ENCODE data around the gene ENDOU.
A peak's percentile ranks its signal among the peaks of the same experiment; 100 is the strongest.

Gene ENDOU

GRCh38 chr12:47743311-47743860 is 18.1 kb upstream of the ENDOU start:
- no peak for DNase-seq (ENCODE audit: low read depth in 2 of 2)

- peak; percentile 67 to 74 for DNase-seq (ENCODE audit: low read depth in 2 of 2)
Measured at GRCh38 chr12:47742253-47742825, 17.0 kb upstream of the ENDOU start.

GRCh38 chr12:47741340-47741703 is 16.0 kb upstream of the ENDOU start:
- no peak for DNase-seq (ENCODE audit: low read depth in 2 of 2)

- DNase-seq (ENCODE audit: low read depth in 2 of 2): no peak
Measured at GRCh38 chr12:47740606-47741339, 15.5 kb upstream of the ENDOU start.

- no peak for DNase-seq (ENCODE audit: low read depth in 2 of 2)
Measured at GRCh38 chr12:47739979-47740378, 14.7 kb upstream of the ENDOU start.

DNA sequence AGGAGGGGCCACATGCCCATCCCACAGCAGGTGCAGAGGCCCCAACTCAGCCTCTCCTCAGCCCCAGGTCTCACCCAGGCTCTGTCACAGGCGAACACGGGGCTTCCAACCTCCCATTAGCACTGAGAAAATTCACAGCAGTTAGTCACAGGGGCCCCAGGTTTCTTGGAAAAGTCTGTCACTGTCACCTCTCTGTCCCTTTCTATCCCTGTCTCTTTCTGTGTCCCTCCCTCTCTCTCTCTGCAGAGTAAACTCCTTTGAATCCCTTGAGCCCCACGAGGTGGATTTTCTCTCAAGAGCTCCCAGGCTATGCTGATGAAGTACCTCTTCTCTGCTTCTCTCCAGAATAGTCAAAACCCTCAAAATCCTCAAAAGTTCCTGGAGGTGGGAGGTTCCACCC is 14.0 kb upstream of the ENDOU start:
- no peak for DNase-seq (ENCODE audit: low read depth in 2 of 2)

- no peak for DNase-seq (ENCODE audit: low read depth in 2 of 2)
Measured at GRCh38 chr12:47737936-47738594, 12.8 kb upstream of the ENDOU start.

DNA sequence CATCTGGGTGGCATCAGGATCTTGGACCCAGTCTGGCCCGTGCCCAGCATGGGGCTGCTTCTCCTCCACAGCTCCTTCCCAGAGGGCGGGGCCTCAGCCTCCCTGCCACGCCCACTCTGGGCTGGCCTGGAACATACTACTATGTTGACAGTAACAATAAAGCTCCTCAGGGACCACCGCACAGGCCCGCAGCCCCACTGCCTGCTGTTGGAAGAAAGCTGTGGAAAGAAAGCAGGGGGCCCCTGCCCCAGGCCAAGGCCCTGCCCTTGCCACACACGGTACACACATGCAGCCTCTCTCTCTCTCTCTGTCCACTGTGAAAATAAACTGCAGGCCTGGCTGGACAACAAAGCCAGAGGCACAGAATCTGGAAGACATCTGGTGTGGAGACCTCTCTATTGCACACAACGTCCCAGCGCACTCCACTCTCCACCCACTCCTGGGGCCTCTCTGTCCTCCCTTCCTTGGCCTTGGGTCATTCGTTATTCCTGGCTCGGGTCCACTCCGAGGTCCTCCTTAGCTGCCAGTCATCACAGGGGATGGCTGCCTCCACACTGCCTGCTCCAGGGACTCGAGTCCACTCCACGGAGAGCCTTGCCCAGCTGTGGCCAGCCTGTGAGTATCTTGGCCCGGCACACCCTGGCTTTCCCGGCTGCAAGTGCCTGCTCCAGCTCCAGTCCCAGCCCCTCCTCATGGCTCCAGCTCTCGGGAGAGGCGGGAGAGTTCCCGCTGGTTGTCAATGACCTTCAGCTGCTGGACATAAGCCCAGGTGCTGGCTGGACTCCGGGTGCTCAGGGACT is 11.8 kb upstream of the ENDOU start:
- DNase-seq (ENCODE audit: low read depth in 2 of 2): no peak

- DNase-seq (ENCODE audit: low read depth in 2 of 2): no peak
Measured at GRCh38 chr12:47736216-47736615, 10.9 kb upstream of the ENDOU start.

GRCh38 chr12:47735649-47736048 is 10.4 kb upstream of the ENDOU start:
- DNase-seq (ENCODE audit: low read depth in 2 of 2): no peak

DNA sequence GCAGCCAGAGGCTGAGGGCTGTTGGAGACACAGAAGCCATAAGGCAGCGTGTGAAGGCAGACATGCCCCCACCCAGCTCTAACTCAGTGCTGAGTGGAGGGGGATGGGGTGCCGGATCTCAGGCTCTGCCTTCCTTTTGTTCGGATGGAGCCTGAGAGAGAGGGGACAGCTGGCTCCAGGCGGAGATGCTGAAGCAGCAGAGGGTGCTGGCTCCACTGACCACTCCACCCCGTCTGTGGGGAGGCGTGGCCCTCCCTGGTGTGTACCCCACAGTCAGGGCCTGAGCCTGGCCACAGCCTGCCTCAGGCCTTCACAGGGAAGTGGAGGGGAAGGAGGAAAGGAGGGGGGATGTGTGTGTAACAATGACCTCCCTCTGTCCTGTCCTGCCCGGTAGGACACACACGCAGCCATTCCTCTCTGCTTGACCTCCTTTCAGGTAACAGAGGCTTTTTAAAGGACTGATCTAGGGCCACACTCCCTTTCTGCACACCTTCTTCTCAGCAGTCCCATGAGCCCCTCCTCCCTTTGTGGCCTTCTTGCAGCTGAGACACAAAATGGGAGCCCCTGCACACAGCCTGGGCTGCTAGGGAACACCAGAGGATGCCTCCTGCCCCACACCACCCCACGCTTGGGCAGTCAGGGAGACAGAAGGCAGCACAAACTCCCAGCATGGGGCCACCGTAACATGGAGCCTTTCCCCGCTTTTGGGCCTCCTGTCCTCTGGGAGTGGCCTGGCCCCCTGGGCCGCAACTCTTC is 9.6 kb upstream of the ENDOU start:
- no peak for DNase-seq (ENCODE audit: low read depth in 2 of 2)

DNA sequence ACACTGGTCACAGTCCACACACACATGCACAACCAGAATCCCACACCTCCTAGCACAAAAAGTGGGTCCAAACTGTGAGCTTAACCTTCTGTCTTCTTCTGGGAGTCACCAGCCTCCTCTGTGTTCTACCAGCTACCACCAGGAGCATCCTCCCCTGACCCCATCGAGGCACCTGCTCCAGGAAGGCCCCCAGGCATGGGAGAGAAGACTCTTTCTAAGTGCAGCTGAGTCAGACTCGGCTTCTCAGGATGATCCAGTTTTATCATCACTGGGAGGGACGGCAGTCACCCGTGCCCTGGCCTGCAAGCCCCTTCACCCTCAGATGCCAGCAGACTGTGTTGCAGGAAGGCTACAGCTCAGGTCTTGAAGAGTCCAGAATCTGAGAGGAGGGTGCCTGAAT is 7.9 kb upstream of the ENDOU start:
- no peak for DNase-seq (ENCODE audit: low read depth in 2 of 2)

- no peak for DNase-seq (ENCODE audit: low read depth in 2 of 2)
Measured at GRCh38 chr12:47732504-47732903, 7.2 kb upstream of the ENDOU start.

DNA sequence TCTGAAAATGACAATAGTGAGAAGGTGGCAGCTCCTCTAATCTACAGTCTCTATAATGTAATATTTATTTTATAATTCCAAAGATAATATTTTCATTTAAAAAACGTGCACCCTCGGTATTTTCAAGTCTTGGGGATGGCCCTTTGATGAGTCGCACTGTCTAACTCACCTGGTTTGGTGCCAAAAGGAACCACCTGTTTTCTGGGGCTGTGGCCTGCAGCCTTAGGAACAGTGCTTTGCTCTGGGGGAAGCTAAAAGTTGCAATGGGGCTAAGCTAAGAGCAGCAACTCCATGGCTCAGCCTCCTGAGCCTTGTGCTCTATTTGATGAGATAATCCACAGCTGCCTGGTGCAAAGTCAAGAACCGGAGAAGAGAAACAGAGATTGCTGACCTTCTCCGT is 6.4 kb upstream of the ENDOU start:
- no peak for DNase-seq (ENCODE audit: low read depth in 2 of 2)

GRCh38 chr12:47730341-47730744 is 5.1 kb upstream of the ENDOU start:
- no peak for DNase-seq (ENCODE audit: low read depth in 2 of 2)

DNA sequence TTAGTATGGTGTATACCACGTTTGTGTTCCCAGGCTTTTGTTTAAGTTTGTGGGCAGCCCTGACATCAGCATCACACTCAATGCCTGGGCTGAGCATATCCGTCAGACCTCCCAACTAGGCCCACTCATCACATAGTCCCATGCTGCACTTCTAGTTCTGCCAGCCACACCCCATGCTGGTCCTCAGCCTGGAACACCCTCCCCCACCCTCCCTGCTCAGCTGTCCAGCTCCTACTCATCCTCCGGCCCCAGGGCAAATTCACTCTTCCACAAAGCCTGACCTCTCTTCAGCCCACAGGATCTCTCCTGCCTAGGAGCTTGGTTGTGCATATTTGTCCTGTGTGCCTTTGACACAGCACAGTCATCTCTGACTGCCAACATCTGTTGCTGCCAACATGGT is 3.9 kb upstream of the ENDOU start:
- no peak for DNase-seq (ENCODE audit: low read depth in 2 of 2)

GRCh38 chr12:47725893-47726292 is 603 bp upstream of the ENDOU start:
- DNase-seq (ENCODE audit: low read depth in 2 of 2): no peak

- no peak for DNase-seq (ENCODE audit: low read depth in 2 of 2)
Measured at GRCh38 chr12:47722941-47723631, 2.2 kb downstream of the ENDOU start.

DNA sequence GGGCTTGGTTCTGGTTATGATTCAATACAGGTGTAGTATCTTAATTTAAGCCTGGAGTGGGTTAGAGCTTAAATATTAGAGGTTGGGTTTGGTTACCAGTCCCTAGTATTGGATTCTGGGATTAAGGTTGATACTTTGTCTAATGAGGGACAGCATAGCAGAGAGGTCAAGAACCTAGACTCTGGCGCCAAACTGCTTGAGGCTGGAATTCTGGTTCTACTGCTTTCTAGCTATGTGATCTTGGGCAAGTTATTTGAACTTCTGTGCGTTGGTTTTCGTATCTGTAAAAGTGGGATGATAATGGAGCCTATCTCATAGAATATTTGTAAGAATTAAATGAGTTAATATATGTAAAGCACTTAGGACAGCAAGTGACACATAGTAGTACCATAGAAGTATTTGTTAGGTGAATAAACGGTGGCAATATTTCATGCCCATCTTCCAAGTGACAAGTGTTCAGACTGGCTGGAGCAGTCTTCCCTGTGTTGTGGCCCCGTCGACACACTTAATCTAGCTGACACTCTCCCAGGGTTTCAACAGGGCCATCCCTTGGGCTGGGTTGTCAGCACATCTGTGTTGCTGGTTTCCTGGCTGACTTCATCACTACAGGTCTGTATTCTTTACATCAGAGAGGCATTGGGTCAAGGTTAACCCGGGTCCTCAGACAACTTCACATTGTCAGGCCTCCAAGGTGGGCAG is 3.0 kb downstream of the ENDOU start:
- DNase-seq (ENCODE audit: low read depth in 2 of 2): no peak

DNA sequence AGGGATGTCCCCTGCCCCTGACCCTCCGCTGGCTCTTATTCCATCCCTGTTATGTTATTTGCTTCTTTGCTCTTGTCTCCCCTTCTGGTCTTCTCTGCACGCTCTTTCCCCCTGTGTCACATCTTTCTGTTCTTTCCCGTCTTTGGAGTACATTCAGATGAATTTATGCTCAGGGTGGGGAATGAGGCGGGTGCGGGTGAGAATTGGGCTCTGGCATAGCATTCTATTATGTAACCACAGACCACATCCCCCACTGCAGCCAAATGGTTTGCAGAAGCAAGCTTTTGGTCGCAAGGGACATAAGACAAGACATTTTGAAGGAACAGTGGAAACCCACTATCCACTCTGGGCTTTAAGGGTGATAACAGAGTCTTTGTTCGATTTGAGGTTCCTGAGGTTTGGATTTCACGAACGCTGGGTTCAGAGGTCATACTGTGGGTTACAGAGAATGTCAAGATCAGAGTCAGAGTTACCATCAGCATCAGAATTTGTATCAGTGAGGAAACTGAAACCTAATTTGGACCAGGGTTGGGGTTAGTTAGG is 3.8 kb downstream of the ENDOU start:
- DNase-seq (ENCODE audit: low read depth in 2 of 2): no peak

Data from activated CD4-positive, alpha-beta T cell treated with anti-CD3 and anti-CD28 coated beads for 24 hours (primary cell).